ENCODE measurements around the gene CCDC15.

DNA sequence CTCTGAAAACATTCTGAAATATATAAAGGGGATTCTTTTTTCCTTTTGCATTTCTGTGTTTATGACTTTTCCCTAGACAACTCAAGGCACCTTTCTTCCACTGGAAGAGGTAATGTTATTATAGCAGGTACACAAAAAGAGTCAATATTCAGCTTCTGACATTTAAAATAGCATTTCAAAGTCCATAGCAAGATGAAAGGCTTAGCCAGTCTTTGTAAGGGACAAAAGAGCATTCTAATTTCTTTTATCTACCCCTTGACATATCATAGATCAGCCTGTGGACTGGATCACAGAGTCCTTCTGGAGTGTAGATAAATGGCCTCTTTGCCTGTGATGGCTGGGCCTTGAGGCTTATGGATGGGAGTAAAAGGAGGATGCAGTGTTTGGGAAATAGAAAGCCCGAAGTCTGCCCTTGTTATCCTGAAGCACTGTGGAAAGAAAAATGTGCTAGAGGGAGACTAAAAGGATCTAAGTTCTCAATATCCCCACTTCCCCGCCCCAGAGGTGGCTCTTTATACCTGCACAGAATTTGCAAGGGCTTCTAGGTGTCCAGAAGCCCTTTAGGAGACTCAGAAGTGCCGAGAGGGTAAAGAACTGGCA lies 16.6 kb upstream of the CCDC15 start:
- TF ChIP-seq CTCF (IDR thresholded peaks at IDR 0.05) (no peak), POLR2A (IDR thresholded peaks at IDR 0.05) (no peak), EP300 (IDR thresholded peaks at IDR 0.05) (no peak)

Measured in ovary (tissue), 3 donors.